Measurements from ENCODE around the gene VSIR.

The VSIR gene

GRCh38 chr10:71777213-71777985, 4.1 kb upstream of the VSIR start:
- DNase-seq (ENCODE audit: insufficient read length, low spot score) (no peak), FAIRE-seq (no peak)
- no peak for TF ChIP-seq POU2F2 (IDR thresholded peaks at IDR 0.05; ENCODE audit: low read depth, low read length)
- TF ChIP-seq POLR2A (IDR thresholded peaks at IDR 0.05; ENCODE audit: low read depth, low read length): no peak
- no peak for TF ChIP-seq POLR2AphosphoS5 (IDR thresholded peaks at IDR 0.05; ENCODE audit: low read depth, low read length)
- no peak for TF ChIP-seq TAF1 (IDR thresholded peaks at IDR 0.05; ENCODE audit: low read depth, low read length)
- TF ChIP-seq PAX5 (IDR thresholded peaks at IDR 0.05; ENCODE audit: insufficient read depth, low read length, severe bottlenecking): no peak
- no peak for TF ChIP-seq SPI1 (IDR thresholded peaks at IDR 0.05; ENCODE audit: low read depth, low read length)

DNA sequence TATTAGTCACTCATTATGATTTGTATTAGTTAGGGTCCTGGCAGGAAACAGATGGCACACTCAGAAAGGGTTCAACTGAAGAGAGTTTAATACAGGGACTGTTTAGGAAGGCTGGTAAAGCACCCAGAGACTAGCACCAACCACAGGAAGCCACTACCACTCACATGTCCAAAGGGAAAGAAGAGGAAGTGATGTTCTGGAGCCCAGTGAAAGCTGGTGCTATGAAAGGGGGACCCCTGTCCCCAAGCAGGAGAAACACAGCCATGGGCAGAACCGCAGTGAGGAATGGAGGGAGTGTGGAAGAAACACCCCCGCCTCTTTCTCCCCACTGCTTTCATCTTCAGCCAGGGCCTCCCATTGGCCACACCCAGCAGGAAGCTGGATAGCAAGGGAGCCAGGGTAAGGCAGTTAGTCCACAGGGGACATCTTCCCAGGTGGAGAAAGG, 3.2 kb upstream of the VSIR start:
- no peak for FAIRE-seq
- no peak for DNase-seq (ENCODE audit: insufficient read length, low spot score)

GRCh38 chr10:71774916-71775702, 1.8 kb upstream of the VSIR start:
- no peak for DNase-seq (ENCODE audit: insufficient read length, low spot score)
- FAIRE-seq: no peak
- peak; percentile 38; the same call in 1 of the 2 replicates for TF ChIP-seq SPI1 (IDR thresholded peaks at IDR 0.05; ENCODE audit: low read depth, low read length)
- TF ChIP-seq POLR2A (IDR thresholded peaks at IDR 0.05; ENCODE audit: low read depth, low read length): no peak
- TF ChIP-seq PAX5 (IDR thresholded peaks at IDR 0.05; ENCODE audit: insufficient read depth, low read length, severe bottlenecking): no peak

More for the DNA sequence above, 3.2 kb upstream of the VSIR start:
- TF ChIP-seq SPI1 (IDR thresholded peaks at IDR 0.05; ENCODE audit: low read depth, low read length): peak; percentile 66
- TF ChIP-seq POLR2A (IDR thresholded peaks at IDR 0.05; ENCODE audit: low read depth, low read length): no peak

DNA sequence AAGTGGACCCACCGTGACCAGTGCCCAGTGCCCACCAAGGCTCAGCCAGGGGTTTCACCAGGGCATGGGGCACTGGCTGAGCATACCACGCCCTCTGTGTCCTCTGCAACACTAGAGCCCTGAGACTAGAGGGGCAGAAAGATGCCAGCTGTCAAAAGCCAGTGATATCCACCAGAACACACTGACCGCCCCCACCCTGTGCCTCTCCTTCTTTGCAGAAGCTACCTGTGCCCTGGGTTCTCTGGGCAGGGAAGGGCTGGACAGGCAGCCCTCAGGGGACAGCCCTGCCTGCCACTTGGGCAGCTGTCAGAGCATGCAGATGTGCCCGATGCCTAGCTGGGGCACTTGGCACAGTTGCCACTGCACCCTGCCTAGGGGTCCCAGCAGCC, 494 bp downstream of the VSIR start:
- DNase-seq (ENCODE audit: insufficient read length, low spot score) (no peak), FAIRE-seq (no peak)
- TF ChIP-seq POLR2A (IDR thresholded peaks at IDR 0.05; ENCODE audit: low read depth, low read length): no peak
- no peak for TF ChIP-seq PAX5 (IDR thresholded peaks at IDR 0.05; ENCODE audit: insufficient read depth, low read length, severe bottlenecking)

DNA sequence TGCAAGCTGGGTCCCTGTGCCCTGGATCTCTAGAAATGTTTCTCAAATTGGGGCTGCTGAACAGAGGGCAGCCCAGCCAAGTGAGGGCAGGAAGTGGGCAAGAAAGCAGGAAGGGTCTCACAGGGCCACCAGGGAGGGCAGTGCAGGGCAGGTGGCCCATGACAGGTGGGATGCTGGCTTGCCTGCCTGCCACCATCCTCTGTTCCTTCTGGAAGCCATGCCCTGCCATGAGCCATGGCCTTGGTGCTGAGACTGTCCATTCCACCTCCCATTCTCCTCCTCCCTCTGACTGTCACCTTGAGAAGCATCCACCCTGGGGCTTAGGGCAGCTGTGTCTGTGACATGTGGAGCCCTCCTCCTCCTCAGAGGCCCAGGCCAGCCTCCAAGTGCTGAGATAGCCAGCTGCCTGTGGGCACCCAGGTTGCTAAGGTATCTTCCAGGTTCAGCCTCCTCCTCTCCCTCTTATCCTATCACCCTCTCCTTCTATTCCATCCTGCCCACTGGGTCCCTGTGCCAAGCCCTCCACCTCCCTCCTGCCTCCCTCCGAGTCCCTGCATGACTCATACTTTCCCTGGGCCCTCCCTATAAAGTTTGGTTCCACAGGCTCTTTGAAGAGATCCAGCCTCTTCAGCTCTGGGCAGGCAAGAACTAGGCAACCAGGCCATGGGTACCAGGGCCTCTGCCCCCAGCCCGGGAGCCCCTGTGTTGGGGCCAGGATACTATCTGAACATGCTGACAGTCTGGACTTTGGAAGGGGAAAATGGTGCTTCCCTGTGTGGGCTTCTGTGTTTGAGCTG, 1.3 kb downstream of the VSIR start:
- no peak for FAIRE-seq
- DNase-seq (ENCODE audit: insufficient read length, low spot score): no peak
- TF ChIP-seq PAX5 (IDR thresholded peaks at IDR 0.05; ENCODE audit: insufficient read depth, low read length, severe bottlenecking) (no peak), POLR2AphosphoS5 (IDR thresholded peaks at IDR 0.05; ENCODE audit: low read depth, low read length) (no peak), TAF1 (IDR thresholded peaks at IDR 0.05; ENCODE audit: low read depth, low read length) (no peak), POLR2A (IDR thresholded peaks at IDR 0.05; ENCODE audit: low read depth, low read length) (no peak), POU2F2 (IDR thresholded peaks at IDR 0.05; ENCODE audit: low read depth, low read length) (no peak)

- DNase-seq (ENCODE audit: insufficient read length, low spot score) (no peak), FAIRE-seq (no peak)
- TF ChIP-seq POU2F2 (IDR thresholded peaks at IDR 0.05; ENCODE audit: low read depth, low read length) (no peak), POLR2A (IDR thresholded peaks at IDR 0.05; ENCODE audit: low read depth, low read length) (no peak), TAF1 (IDR thresholded peaks at IDR 0.05; ENCODE audit: low read depth, low read length) (no peak), POLR2AphosphoS5 (IDR thresholded peaks at IDR 0.05; ENCODE audit: low read depth, low read length) (no peak), PAX5 (IDR thresholded peaks at IDR 0.05; ENCODE audit: insufficient read depth, low read length, severe bottlenecking) (no peak), SPI1 (IDR thresholded peaks at IDR 0.05; ENCODE audit: low read depth, low read length) (no peak)
These were observed 2.1 kb downstream of the VSIR start for GRCh38 chr10:71771204-71771603.

DNA sequence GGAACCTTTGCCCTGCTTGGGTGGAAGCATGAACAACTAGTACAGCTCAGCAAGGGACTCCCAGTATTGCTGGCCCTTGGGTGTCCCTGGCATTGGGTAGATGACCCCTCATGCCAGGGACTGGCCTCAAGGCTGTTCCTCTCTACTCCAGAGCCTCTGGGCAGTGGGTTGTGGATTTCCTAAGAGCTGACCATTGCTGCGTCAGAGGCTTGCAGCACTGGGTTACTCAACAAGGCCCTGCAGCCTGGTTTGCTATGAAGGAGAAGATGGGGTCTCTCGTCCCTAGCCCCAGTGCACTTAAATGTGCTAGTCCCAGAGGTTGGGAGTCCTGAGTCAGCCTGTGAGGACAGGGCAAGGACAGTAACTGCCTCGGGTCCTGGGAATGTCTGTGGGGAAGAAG, 2.5 kb downstream of the VSIR start:
- no peak for DNase-seq (ENCODE audit: insufficient read length, low spot score)
- TF ChIP-seq POLR2AphosphoS5 (IDR thresholded peaks at IDR 0.05; ENCODE audit: low read depth, low read length): no peak
- TF ChIP-seq PAX5 (IDR thresholded peaks at IDR 0.05; ENCODE audit: insufficient read depth, low read length, severe bottlenecking): no peak
- no peak for TF ChIP-seq SPI1 (IDR thresholded peaks at IDR 0.05; ENCODE audit: low read depth, low read length)
- TF ChIP-seq POLR2A (IDR thresholded peaks at IDR 0.05; ENCODE audit: low read depth, low read length): no peak
- TF ChIP-seq TAF1 (IDR thresholded peaks at IDR 0.05; ENCODE audit: low read depth, low read length): no peak
- TF ChIP-seq POU2F2 (IDR thresholded peaks at IDR 0.05; ENCODE audit: low read depth, low read length): no peak
- FAIRE-seq: no peak

DNA sequence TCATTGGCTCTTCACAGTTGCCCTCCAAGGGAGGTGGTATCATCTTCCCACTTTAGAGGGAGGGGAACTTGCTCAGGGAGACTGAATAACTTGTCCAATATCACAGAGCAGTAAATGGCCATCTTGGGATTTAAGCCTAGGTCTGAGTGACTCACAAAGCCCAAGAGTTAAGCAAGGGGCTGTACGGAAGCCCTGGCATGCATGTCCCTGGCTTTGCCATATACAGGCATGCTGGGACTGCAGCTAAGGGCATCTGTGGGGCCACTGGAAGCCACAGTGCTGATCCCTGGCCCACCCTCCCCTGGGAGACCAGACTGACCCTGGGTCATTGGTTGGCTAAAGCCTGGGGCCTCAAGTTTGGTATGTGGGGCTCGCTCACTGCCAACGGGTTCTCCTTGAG, 3.1 kb downstream of the VSIR start:
- no peak for FAIRE-seq
- TF ChIP-seq POLR2A (IDR thresholded peaks at IDR 0.05; ENCODE audit: low read depth, low read length) (no peak), PAX5 (IDR thresholded peaks at IDR 0.05; ENCODE audit: insufficient read depth, low read length, severe bottlenecking) (no peak), TAF1 (IDR thresholded peaks at IDR 0.05; ENCODE audit: low read depth, low read length) (no peak), SPI1 (IDR thresholded peaks at IDR 0.05; ENCODE audit: low read depth, low read length) (no peak), POLR2AphosphoS5 (IDR thresholded peaks at IDR 0.05; ENCODE audit: low read depth, low read length) (no peak), POU2F2 (IDR thresholded peaks at IDR 0.05; ENCODE audit: low read depth, low read length) (no peak)
- no peak for DNase-seq (ENCODE audit: insufficient read length, low spot score)

- DNase-seq (ENCODE audit: insufficient read length, low spot score) (no peak), FAIRE-seq (peak; percentile 74)
These were observed 4.0 kb downstream of the VSIR start for GRCh38 chr10:71769279-71769823.

More at GRCh38 chr10:71769279-71769823, 4.0 kb downstream of the VSIR start:
- TF ChIP-seq SPI1 (IDR thresholded peaks at IDR 0.05; ENCODE audit: low read depth, low read length) (peak; percentile 93), POU2F2 (IDR thresholded peaks at IDR 0.05; ENCODE audit: low read depth, low read length) (no peak)
